Regular cardiac myocyte (primary cell): ENCODE results near the gene ZMAT1. TPM values are rescaled to one million over a fixed set of nuclear protein-coding genes. Genes with fewer than 3 reads are reported as not detected.

ENCODE experiments used
- total RNA-seq: library from RNA; depleted of rRNA; stranded (reverse); fragments of >200 nt; gene quantifications from 2 replicates; pipeline ENCODE4 v1.2.3, GENCODE V29; 2014

ZMAT1 gene
- total RNA-seq: 0.38 and 2.0 TPM in 2 replicates

DNA sequence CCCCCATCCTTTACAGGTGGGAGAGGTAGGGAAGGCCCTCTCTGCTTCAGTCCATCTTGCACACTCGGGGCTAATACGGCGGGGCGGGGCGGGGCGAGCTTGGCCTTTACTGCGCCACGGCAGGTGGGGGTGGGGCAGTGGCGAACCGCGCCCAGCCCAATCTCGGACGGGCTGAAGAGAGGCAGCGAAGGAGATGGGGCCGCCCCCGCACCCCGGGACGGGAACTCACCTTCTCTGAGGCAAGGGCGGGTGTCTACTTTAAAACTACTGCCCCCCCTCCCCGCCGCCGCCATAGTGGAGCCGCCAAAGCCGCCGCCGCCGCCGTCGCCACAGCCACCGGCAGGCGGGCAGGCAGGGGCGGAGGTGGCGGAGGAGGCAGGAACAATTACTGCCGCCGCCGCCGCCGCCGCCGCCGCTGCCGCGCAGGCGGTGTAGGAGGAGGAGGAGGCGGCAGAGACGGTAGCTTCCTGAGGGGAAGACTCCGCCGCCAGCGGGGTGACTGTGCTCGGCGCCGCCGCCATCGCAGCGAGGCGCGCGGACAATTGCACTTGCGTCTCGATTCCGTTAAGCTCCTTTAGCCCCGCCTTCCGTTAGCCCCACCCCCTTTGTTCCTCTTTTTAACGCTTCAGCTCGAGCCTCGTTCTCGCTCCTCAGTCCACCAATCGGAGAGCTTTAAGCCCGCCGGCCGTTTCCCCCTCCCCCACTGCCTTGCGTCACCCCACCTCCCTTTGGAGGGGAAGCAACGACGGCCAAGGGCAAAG lies at the start of gene ZMAT1:
ZMAT1 (minus strand) TSS at position 540 of the 761 bp plus-strand sequence; CDS start at position 521, 19 bp downstream.

Other genes starting within 250 kb of the ZMAT1 start
- 0.19 TPM in 1 of 2 replicates, not detected in the other for gene TCEAL2, start 193.7 kb upstream of the ZMAT1 start, total RNA-seq
- gene TCEAL6, start 210.5 kb upstream of the ZMAT1 start, total RNA-seq: not detected in 2 replicates
- 0.28 TPM in 1 of 2 replicates, not detected in the other for gene BEX5, start 223.9 kb upstream of the ZMAT1 start, total RNA-seq